Right lobe of liver (tissue), 6 donors: ENCODE measurements around the gene ARHGEF5. TPM values are rescaled to one million over a fixed set of nuclear protein-coding genes. Genes with fewer than 3 reads are reported as not detected.

ENCODE experiments used
- ATAC-seq, 4 donors: fragments of 200-7000 bp; cut with Tn5 transposase; one replicate each; pipeline ENCODE4 v1.9.1; 2020; ENCODE audit warnings: mild to moderate bottlenecking in 4 of 4, moderate library complexity in 4 of 4
- DNase-seq, 3 donors: peaks; one replicate each; pipeline ENCODE4 v3.0.0-alpha.2; 2020
- H3K27ac ChIP-seq, 3 donors: fragments of 200-600 bp; one replicate each; pipeline ENCODE4 v1.8.0; 2022
- H3K27me3 ChIP-seq, 2 donors: fragments of 200-600 bp; one replicate each; pipeline ENCODE4 v1.8.0; 2022
- H3K36me3 ChIP-seq, 4 donors: fragments of 200-600 bp; sonication (generic) in 1 of 4; one replicate each; pipeline versions ENCODE4 v1.5.1 to v1.8.0; 2017 to 2022; ENCODE audit warnings: control low read depth in 1 of 4
- H3K4me1 ChIP-seq, 4 donors: fragments of 200-600 bp; sonication (generic) in 1 of 4; one replicate each; pipeline versions ENCODE4 v1.5.1 to v1.8.0; 2017 to 2022; ENCODE audit warnings: control low read depth in 1 of 4
- H3K4me3 ChIP-seq, 3 donors: fragments of 200-600 bp; one replicate each; pipeline ENCODE4 v1.8.0; 2022
- H3K9me3 ChIP-seq, 4 donors: fragments of 200-600 bp; sonication (generic) in 1 of 4; one replicate each; pipeline versions ENCODE4 v1.5.1 to v1.8.0; 2017 to 2022; ENCODE audit warnings: control low read depth in 1 of 4
- CTCF ChIP-seq, 4 donors: fragments of 200-600 bp in 3 of 4; fragments of 450-650 bp in 1 of 4; IDR thresholded peaks; one replicate each; pipeline versions ENCODE4 v1.5.1 to v1.8.0; 2016 to 2022; ENCODE audit warnings: antibody characterized with exemption in 4 of 4, mild to moderate bottlenecking in 2 of 4
- POLR2A ChIP-seq: fragments of 450-650 bp; IDR thresholded peaks from one replicate; pipeline ENCODE4 v1.6.1; 2017; ENCODE audit warnings: antibody characterized with exemption, mild to moderate bottlenecking
- WGBS: methylation state at CpG from one replicate; pipeline ENCODE4 v1.1.6; 2018; ENCODE audit warnings: low coverage, low lambda C conversion rate; ENCODE audit not compliant: insufficient coverage; ENCODE audit errors: missing lambda C conversion rate; 5-methylcytosine and 5-hydroxymethylcytosine counted together
- intact Hi-C, 2 donors: fragments of 100-400 bp; cut with DNase I; formaldehyde crosslinking; loops; one replicate each; pipeline versions ENCODE4 v1.11.2 to v1.14.1; 2022
- total RNA-seq, 6 experiments: library from RNA; depleted of rRNA in 2 of 6; stranded (reverse); fragments of >200 nt in 2 of 6; fragmentation: NEBNext Ultra II Directional in 3 of 6; extraction: Animal tissue kit (Norgen Biotek cat#: 25700) in 3 of 6; gene quantifications; one replicate each; pipeline versions ENCODE4 v1.1.0 to v1.2.4, GENCODE V29; 2016 to 2023
- donor health status: DM: no; HTN: yes; CAD: no.
- donor health status: DM: no; HTN: no; CAD: no.
- donor health status: DM: no; HTN: no; CAD: no.
- donor health status: DM: no; HTN: yes; CAD: no.
- donor health status: DM: no; HTN: yes; CAD: no.

ARHGEF5 gene
- total RNA-seq, 6 experiments from 2014 or later, result 10.2 to 18.2 (median 15.0) TPM

GRCh38 chr7:144386741-144387140 lies 31.5 kb downstream of the ARHGEF5 start:
- no peak for ATAC-seq
- Histone ChIP-seq H3K4me1 (no peaks in the 10 kb centered on the region), H3K36me3 (no peaks in the 10 kb centered on the region), H3K9me3 (no peaks in the 10 kb centered on the region), H3K4me3 (no peak overlapping the region), H3K27me3 (no peaks in the 10 kb centered on the region), H3K27ac (no peak overlapping the region)
- TF ChIP-seq CTCF (IDR thresholded peaks at IDR 0.05) (no peak), POLR2A (no peak)
- intact Hi-C loops, result no loop called here
- DNase-seq, result no peak

DNA sequence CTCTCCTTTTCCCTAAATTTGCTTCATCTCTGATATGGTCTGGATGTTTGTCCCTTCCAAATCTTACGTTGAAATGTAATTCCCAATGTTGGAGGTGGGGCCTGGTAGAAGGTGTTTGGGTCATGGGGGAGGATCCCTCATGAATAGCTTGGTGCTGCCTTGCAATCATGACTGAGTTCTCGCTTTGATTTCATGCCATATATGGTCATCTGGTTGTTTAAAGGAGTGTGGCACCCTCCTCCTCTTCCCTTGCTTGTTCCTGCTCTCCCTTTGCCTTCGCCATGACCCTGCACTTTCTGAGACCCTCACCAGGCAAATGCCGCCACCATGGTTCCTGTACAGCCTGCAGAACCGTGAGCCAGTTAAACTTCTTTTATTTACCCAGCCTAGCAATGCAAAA lies 33.7 kb downstream of the ARHGEF5 start:
- Histone ChIP-seq H3K36me3 (no peaks in the 10 kb centered on the region), H3K4me3 (no peak overlapping the region), H3K4me1 (no peaks in the 10 kb centered on the region), H3K27me3 (no peaks in the 10 kb centered on the region), H3K9me3 (no peaks in the 10 kb centered on the region), H3K27ac (no peak overlapping the region)
- TF ChIP-seq POLR2A (no peak), CTCF (IDR thresholded peaks at IDR 0.05) (no peak)
- DNase-seq (no peak), ATAC-seq (peak in 1 of 4 donors; percentile 8)
- intact Hi-C loops, result no loop called here
- WGBS, result 87% methylated on average over 5 of the region's 5 CpGs

DNA sequence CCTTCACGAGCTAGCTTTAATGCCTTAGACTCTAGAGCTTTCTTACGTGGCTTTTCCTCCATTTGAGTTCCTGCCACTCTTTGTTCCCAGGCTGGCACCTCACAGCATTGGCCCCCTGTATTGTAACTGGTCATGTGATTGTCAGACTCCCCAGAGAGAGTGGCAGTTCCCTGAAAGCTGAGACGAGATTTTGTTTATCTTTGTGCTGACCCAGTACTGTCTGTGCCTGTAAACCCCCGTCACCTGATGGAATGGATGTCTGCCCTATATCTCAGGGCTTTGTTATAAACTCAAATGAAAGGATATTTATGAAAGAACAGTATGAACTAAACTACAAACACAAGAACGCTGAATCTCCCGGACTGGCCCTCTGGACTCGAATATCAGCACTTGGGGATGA lies 35.3 kb downstream of the ARHGEF5 start:
- TF ChIP-seq POLR2A, result no peak
- TF ChIP-seq CTCF (IDR thresholded peaks at IDR 0.05), result no peak
- Histone ChIP-seq H3K27me3 (no peaks in the 10 kb centered on the region), H3K27ac (no peak overlapping the region), H3K4me3 (no peak overlapping the region), H3K36me3 (no peaks in the 10 kb centered on the region), H3K9me3 (no peaks in the 10 kb centered on the region), H3K4me1 (no peaks in the 10 kb centered on the region)
- intact Hi-C loops, result no loop called here
- no peak for DNase-seq
- ATAC-seq, result no peak
- WGBS, result 78% methylated on average over 7 of the region's 7 CpGs

DNA sequence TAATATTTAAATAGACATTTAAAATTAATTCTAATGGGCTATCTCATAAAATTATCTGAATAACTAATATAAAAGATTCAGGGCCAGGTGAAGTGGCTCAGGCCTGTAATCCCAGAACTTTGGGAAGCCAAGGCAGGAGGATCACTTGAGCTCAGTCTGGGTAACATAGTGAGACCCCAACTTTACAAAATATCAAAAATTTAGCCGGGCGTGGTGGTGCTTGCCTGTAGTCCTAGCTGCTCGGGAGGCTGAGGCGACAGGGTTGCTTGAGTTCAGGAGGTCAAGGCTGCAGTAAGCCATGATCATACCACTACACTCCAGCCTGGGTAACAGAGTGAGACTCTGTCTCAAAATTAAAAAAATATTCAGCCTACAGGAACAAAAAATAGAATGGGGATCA lies 35.8 kb downstream of the ARHGEF5 start:
- TF ChIP-seq CTCF (IDR thresholded peaks at IDR 0.05) (no peak), POLR2A (no peak)
- Histone ChIP-seq H3K4me1 (no peaks in the 10 kb centered on the region), H3K36me3 (no peaks in the 10 kb centered on the region), H3K27ac (no peak overlapping the region), H3K9me3 (no peaks in the 10 kb centered on the region), H3K27me3 (no peaks in the 10 kb centered on the region), H3K4me3 (no peak overlapping the region)
- intact Hi-C loops, result no loop called here
- WGBS, result 96% methylated on average over 4 of the region's 4 CpGs
- ATAC-seq (no peak), DNase-seq (no peak)

- ATAC-seq, result peak; percentile 90 to 92 (median 91)
- no peaks in the 10 kb centered on the region for H3K4me1 ChIP-seq
- no peaks in the 10 kb centered on the region for H3K36me3 ChIP-seq
- TF ChIP-seq CTCF (IDR thresholded peaks at IDR 0.05), result peak; percentile 63 to 81 (median 66)
- TF ChIP-seq POLR2A, result no peak
- no peak overlapping the region for H3K4me3 ChIP-seq
- intact Hi-C loops, result no loop called here
- H3K27me3 ChIP-seq, result no peaks in the 10 kb centered on the region
- 0% methylated on average over 8 of the region's 8 CpGs for WGBS
- DNase-seq, result no peak
- H3K9me3 ChIP-seq, result no peaks in the 10 kb centered on the region
- no peak overlapping the region for H3K27ac ChIP-seq
Measured at GRCh38 chr7:144391823-144392255, 36.6 kb downstream of the ARHGEF5 start.
